ENCODE measurements around the gene DOCK2. TPM values are rescaled to one million over a fixed set of nuclear protein-coding genes. Genes with fewer than 3 reads are reported as not detected.

Gene DOCK2
- total and polyA plus RNA-seq, 9 of the 15 experiments (the other 6 are each of a cell fraction or from before 2014, with no cell fraction given), result 4.5 to 42.6 (median 20.5) TPM

- Histone ChIP-seq H3K27me3 (ENCODE audit: control insufficient read depth in 2 of 2, insufficient read depth in 2 of 2, low read length in 2 of 2) (peaks cover 0 to 5% of the 10 kb centered on the region in 2 experiments; a peak in 2 of 5 replicates), H3K79me2 (ENCODE audit: control insufficient read depth, insufficient read depth, low read length) (no peaks in the 10 kb centered on the region), H3K4me2 (ENCODE audit: insufficient read depth, low read length) (no peak overlapping the region), H3K9ac (ENCODE audit: insufficient read depth in 1 of 2, low read depth in 2 of 2, low read length in 2 of 2) (no peak overlapping the region), H3K9me3 (replicated peaks; ENCODE audit: control insufficient read depth, insufficient read depth, low read depth, low read length) (no peaks in the 10 kb centered on the region), H3K9me1 (ENCODE audit: control insufficient read depth, insufficient read depth, low read length) (no peaks in the 10 kb centered on the region), H4K20me1 (replicated peaks; ENCODE audit: control insufficient read depth, insufficient read depth, low read length) (no peaks in the 10 kb centered on the region), H3K4me3 (no peak overlapping the region), H3K36me3 (ENCODE audit: control insufficient read depth, insufficient read depth, low read length) (no peaks in the 10 kb centered on the region), H3K27ac (ENCODE audit: extremely low read depth, low read depth, low read length) (no peak overlapping the region), H3K4me1 (replicated peaks in 1 of 2; ENCODE audit: control insufficient read depth in 2 of 2, insufficient read depth in 2 of 2, low read length in 2 of 2) (no peaks in the 10 kb centered on the region), H2AFZ (ENCODE audit: low read depth, low read length) (no peak overlapping the region)
- no peak for TF ChIP-seq DMBX1 (CRISPR knock-in tag; IDR thresholded peaks at IDR 0.05; ENCODE audit: borderline replicate concordance)
- TF ChIP-seq RFX5 (IDR thresholded peaks at IDR 0.05; ENCODE audit: low read depth, low read length), result no peak
- no peak for TF ChIP-seq MCM5 (IDR thresholded peaks at IDR 0.05; ENCODE audit: low read depth)
- TF ChIP-seq TCF7L2 (IDR thresholded peaks at IDR 0.05; ENCODE audit: low read depth, low read length), result no peak
- TF ChIP-seq TRIM25 (IDR thresholded peaks at IDR 0.05; ENCODE audit: borderline replicate concordance), result no peak
- TF ChIP-seq GATA2 (CRISPR knock-in tag; IDR thresholded peaks at IDR 0.05), result no peak
- no peak for TF ChIP-seq CC2D1A (IDR thresholded peaks at IDR 0.05)
- TF ChIP-seq IRF9 (tag; IDR thresholded peaks at IDR 0.05), result no peak
- TF ChIP-seq OTX1 (CRISPR knock-in tag; IDR thresholded peaks at IDR 0.05), result no peak
- no peak for TF ChIP-seq ZNF165 (CRISPR knock-in tag; IDR thresholded peaks at IDR 0.05; ENCODE audit: borderline replicate concordance)
- no peak for TF ChIP-seq ZBTB43 (CRISPR knock-in tag; IDR thresholded peaks at IDR 0.05)
- in situ Hi-C loops (cut with MboI), result no loop called here
- no peak for ATAC-seq
- ChIA-PET CTCF (ENCODE audit: low intra/inter-chr PET ratio) (no interaction called here), POLR2A (no interaction called here)
- DNase-seq (ENCODE audit: extremely low read depth in 1 of 4, low spot score in 3 of 4), result no peak
- BruUV-seq (replicated peaks), result no TSS peak
- intact Hi-C loops (cut with micrococcal nuclease), result no loop called here
- no peak for FAIRE-seq
- 16% methylated on average over 7 of the region's 7 CpGs for WGBS (ENCODE audit: insufficient coverage, low coverage, missing lambda C conversion rate)
Measured at GRCh38 chr5:169941542-169941941, 304.5 kb downstream of the DOCK2 start.

All from K562 (cell line).